Liver (tissue), 9 donors: ENCODE results near the gene FUBP3. TPM values are rescaled to one million over a fixed set of nuclear protein-coding genes. Genes with fewer than 3 reads are reported as not detected.

Source experiments
- DNase-seq: peaks from one replicate; pipeline ENCODE4 v3.0.0-alpha.2; 2017; ENCODE audit warnings: low spot score
- H3K27ac ChIP-seq, 2 donors: one replicate each; pipeline ENCODE4 v1.7.0; 2013; ENCODE audit warnings: inconsistent platforms in 2 of 2, low read length in 2 of 2, control low read depth in 1 of 2, low read depth in 1 of 2, mild to moderate bottlenecking in 1 of 2
- H3K27me3 ChIP-seq, 4 donors: one replicate each; pipeline versions ENCODE4 v1.6.1 to v1.7.0; 2013; ENCODE audit warnings: low read length in 3 of 4, inconsistent platforms in 1 of 4, mild to moderate bottlenecking in 1 of 4, moderate library complexity in 1 of 4; ENCODE audit not compliant: control insufficient read depth in 4 of 4, insufficient read depth in 4 of 4
- H3K36me3 ChIP-seq, 4 donors: one replicate each; pipeline versions ENCODE4 v1.6.1 to v1.7.0; 2013; ENCODE audit warnings: low read length in 3 of 4, mild to moderate bottlenecking in 3 of 4, low read depth in 1 of 4, moderate library complexity in 1 of 4; ENCODE audit not compliant: control insufficient read depth in 4 of 4, insufficient read depth in 3 of 4
- H3K4me1 ChIP-seq, 4 donors: one replicate each; pipeline versions ENCODE4 v1.6.1 to v1.7.0; 2013; ENCODE audit warnings: low read length in 3 of 4, mild to moderate bottlenecking in 3 of 4, moderate library complexity in 1 of 4; ENCODE audit not compliant: control insufficient read depth in 4 of 4, insufficient read depth in 4 of 4
- H3K4me3 ChIP-seq, 3 donors: one replicate each; pipeline versions ENCODE4 v1.6.1 to v1.7.0; 2013; ENCODE audit warnings: low read length in 3 of 3, control low read depth in 1 of 3, low read depth in 1 of 3, mild to moderate bottlenecking in 1 of 3
- H3K9ac ChIP-seq, 2 donors: one replicate each; pipeline ENCODE4 v1.7.0; 2013; ENCODE audit warnings: low read length in 2 of 2, mild to moderate bottlenecking in 2 of 2, moderate library complexity in 2 of 2, control low read depth in 1 of 2, low read depth in 1 of 2
- H3K9me3 ChIP-seq, 4 donors: one replicate each; pipeline versions ENCODE4 v1.6.1 to v1.7.0; 2013; ENCODE audit warnings: low read length in 3 of 4; ENCODE audit not compliant: control insufficient read depth in 4 of 4
- EGR1 ChIP-seq, 2 donors: IDR thresholded peaks; 2 replicates each; pipeline ENCODE4 v1.6.1; 2016 to 2018; ENCODE audit warnings: antibody characterized with exemption in 2 of 2, low read depth in 2 of 2
- FOXA1 ChIP-seq: IDR thresholded peaks from 2 replicates; pipeline ENCODE4 v1.6.1; 2016; ENCODE audit warnings: antibody characterized with exemption
- FOXA2 ChIP-seq: IDR thresholded peaks from 2 replicates; pipeline ENCODE4 v1.6.1; 2016; ENCODE audit warnings: antibody characterized with exemption
- HNF4A ChIP-seq, 2 donors: conservative IDR thresholded peaks; 2 replicates each; pipeline ENCODE4 v1.6.1; 2016; ENCODE audit warnings: antibody characterized with exemption in 2 of 2, mild to moderate bottlenecking in 2 of 2
- HNF4G ChIP-seq: IDR thresholded peaks from 2 replicates; pipeline ENCODE4 v1.6.1; 2016; ENCODE audit warnings: antibody characterized with exemption
- JUND ChIP-seq, 2 donors: IDR thresholded peaks; 2 replicates each; pipeline ENCODE4 v1.6.1; 2016; ENCODE audit warnings: antibody characterized with exemption in 2 of 2
- NR2F2 ChIP-seq: IDR thresholded peaks from 2 replicates; pipeline ENCODE4 v1.6.1; 2016; ENCODE audit warnings: antibody characterized with exemption
- RAD21 ChIP-seq, 2 donors: IDR thresholded peaks; 2 replicates each; pipeline ENCODE4 v1.6.1; 2016; ENCODE audit warnings: antibody characterized with exemption in 2 of 2, mild to moderate bottlenecking in 2 of 2
- RXRA ChIP-seq, 2 donors: IDR thresholded peaks; 2 replicates each; pipeline ENCODE4 v1.6.1; 2017 to 2018; ENCODE audit warnings: antibody characterized with exemption in 2 of 2, mild to moderate bottlenecking in 1 of 2
- YY1 ChIP-seq: IDR thresholded peaks from 2 replicates; pipeline ENCODE4 v1.6.1; 2016; ENCODE audit warnings: antibody characterized with exemption, mild to moderate bottlenecking
- ZBTB33 ChIP-seq: IDR thresholded peaks from 2 replicates; pipeline ENCODE4 v1.6.1; 2016; ENCODE audit warnings: antibody characterized with exemption
- WGBS: extraction: QIAGEN DNeasy Blood & Tissue Kit; methylation state at CpG from one replicate; pipeline ENCODE4 v1.1.7; 2013; 5-methylcytosine and 5-hydroxymethylcytosine counted together
- polyA plus RNA-seq, 2 donors: library from polyadenylated mRNA; stranded (reverse) in 1 of 2; unstranded in 1 of 2; fragments of 200-250 nt in 1 of 2; fragments of >200 nt in 1 of 2; fragmentation: Nextera tagmentation in 1 of 2; extraction: Ambion mirVana in 1 of 2; gene quantifications; one replicate each; pipeline versions ENCODE4 v1.2.1 to v1.2.3, GENCODE V29; 2013 to 2015
- total RNA-seq, 2 donors: library from RNA; depleted of rRNA; stranded (reverse); fragments of >200 nt; gene quantifications; one replicate each; pipeline ENCODE4 v1.2.3, GENCODE V29; 2014
- TF ChIP-seq, protein P1 (sequence below): fragments of 150-350 bp; IDR thresholded peaks from 2 replicates; pipeline ENCODE4 v1.5.1; 2017; ENCODE audit warnings: improper control_type of control experiment, low read depth, low read length; ENCODE audit not compliant: missing input control
- TF ChIP-seq, protein P2 (sequence below): IDR thresholded peaks from 2 replicates; pipeline ENCODE4 v1.6.1; 2016; ENCODE audit warnings: antibody characterized with exemption, mild to moderate bottlenecking
- TF ChIP-seq, protein P3 (sequence below): IDR thresholded peaks from 2 replicates; pipeline ENCODE4 v1.6.1; 2016; ENCODE audit warnings: antibody characterized with exemption
- donor health status: healthy.
- donor health status: healthy.
- donor health status: healthy.
- donor health status: healthy.
- donor health status: healthy.

FUBP3 gene
- total and polyA plus RNA-seq, 4 donors = 16.1 to 39.0 (median 24.8) TPM

- TF ChIP-seq FOXA2 (no peak), YY1 (no peak), HNF4A (conservative IDR thresholded peaks at IDR 0.05) (no peak), NR2F2 (no peak), HNF4G (no peak), EGR1 (IDR thresholded peaks at IDR 0.05; ENCODE audit: low read depth in 2 of 2) (no peak), RAD21 (IDR thresholded peaks at IDR 0.05) (no peak), FOXA1 (no peak), RXRA (IDR thresholded peaks at IDR 0.05) (no peak)
- TF ChIP-seq, protein P1, sequence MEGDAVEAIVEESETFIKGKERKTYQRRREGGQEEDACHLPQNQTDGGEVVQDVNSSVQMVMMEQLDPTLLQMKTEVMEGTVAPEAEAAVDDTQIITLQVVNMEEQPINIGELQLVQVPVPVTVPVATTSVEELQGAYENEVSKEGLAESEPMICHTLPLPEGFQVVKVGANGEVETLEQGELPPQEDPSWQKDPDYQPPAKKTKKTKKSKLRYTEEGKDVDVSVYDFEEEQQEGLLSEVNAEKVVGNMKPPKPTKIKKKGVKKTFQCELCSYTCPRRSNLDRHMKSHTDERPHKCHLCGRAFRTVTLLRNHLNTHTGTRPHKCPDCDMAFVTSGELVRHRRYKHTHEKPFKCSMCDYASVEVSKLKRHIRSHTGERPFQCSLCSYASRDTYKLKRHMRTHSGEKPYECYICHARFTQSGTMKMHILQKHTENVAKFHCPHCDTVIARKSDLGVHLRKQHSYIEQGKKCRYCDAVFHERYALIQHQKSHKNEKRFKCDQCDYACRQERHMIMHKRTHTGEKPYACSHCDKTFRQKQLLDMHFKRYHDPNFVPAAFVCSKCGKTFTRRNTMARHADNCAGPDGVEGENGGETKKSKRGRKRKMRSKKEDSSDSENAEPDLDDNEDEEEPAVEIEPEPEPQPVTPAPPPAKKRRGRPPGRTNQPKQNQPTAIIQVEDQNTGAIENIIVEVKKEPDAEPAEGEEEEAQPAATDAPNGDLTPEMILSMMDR = no peak
- TF ChIP-seq, protein P2, sequence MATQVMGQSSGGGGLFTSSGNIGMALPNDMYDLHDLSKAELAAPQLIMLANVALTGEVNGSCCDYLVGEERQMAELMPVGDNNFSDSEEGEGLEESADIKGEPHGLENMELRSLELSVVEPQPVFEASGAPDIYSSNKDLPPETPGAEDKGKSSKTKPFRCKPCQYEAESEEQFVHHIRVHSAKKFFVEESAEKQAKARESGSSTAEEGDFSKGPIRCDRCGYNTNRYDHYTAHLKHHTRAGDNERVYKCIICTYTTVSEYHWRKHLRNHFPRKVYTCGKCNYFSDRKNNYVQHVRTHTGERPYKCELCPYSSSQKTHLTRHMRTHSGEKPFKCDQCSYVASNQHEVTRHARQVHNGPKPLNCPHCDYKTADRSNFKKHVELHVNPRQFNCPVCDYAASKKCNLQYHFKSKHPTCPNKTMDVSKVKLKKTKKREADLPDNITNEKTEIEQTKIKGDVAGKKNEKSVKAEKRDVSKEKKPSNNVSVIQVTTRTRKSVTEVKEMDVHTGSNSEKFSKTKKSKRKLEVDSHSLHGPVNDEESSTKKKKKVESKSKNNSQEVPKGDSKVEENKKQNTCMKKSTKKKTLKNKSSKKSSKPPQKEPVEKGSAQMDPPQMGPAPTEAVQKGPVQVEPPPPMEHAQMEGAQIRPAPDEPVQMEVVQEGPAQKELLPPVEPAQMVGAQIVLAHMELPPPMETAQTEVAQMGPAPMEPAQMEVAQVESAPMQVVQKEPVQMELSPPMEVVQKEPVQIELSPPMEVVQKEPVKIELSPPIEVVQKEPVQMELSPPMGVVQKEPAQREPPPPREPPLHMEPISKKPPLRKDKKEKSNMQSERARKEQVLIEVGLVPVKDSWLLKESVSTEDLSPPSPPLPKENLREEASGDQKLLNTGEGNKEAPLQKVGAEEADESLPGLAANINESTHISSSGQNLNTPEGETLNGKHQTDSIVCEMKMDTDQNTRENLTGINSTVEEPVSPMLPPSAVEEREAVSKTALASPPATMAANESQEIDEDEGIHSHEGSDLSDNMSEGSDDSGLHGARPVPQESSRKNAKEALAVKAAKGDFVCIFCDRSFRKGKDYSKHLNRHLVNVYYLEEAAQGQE = no peak
- TF ChIP-seq, protein P3, sequence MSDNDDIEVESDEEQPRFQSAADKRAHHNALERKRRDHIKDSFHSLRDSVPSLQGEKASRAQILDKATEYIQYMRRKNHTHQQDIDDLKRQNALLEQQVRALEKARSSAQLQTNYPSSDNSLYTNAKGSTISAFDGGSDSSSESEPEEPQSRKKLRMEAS = no peak
- 81% methylated on average over 7 of the region's 7 CpGs for WGBS
- H3K27ac ChIP-seq = no peak overlapping the region
- no peaks in the 10 kb centered on the region for H3K9me3 ChIP-seq
- H3K36me3 ChIP-seq = peaks cover 9 to 24% (median 11%) of the 10 kb centered on the region in 4 donors
- H3K9ac ChIP-seq = no peak overlapping the region
- H3K4me1 ChIP-seq = no peaks in the 10 kb centered on the region
- no peak overlapping the region for H3K4me3 ChIP-seq
- H3K27me3 ChIP-seq = no peaks in the 10 kb centered on the region
- DNase-seq = no peak
Measured at GRCh38 chr9:130640681-130641080, 61.3 kb downstream of the FUBP3 start.

- H3K9ac ChIP-seq = no peak overlapping the region
- DNase-seq = no peak
- H3K27ac ChIP-seq = no peak overlapping the region
- H3K36me3 ChIP-seq = peaks cover 0 to 9% (median 4%) of the 10 kb centered on the region in 4 donors
- H3K4me1 ChIP-seq = no peaks in the 10 kb centered on the region
- no peak overlapping the region for H3K4me3 ChIP-seq
- 93% methylated on average over 8 of the region's 8 CpGs for WGBS
- TF ChIP-seq EGR1 (IDR thresholded peaks at IDR 0.05; ENCODE audit: low read depth in 2 of 2) (no peak), HNF4A (conservative IDR thresholded peaks at IDR 0.05) (no peak), ZBTB33 (no peak), JUND (IDR thresholded peaks at IDR 0.05) (no peak), FOXA1 (no peak)
- TF ChIP-seq, protein P3 = no peak
- no peaks in the 10 kb centered on the region for H3K27me3 ChIP-seq
- H3K9me3 ChIP-seq = no peaks in the 10 kb centered on the region
Measured at GRCh38 chr9:130642926-130643325, 63.5 kb downstream of the FUBP3 start.
